NCI-H146 (cell line): Measurements from ENCODE around the gene PDZD2.

Experiments
- DNase-seq: peaks from one replicate; lab custom pipeline; 2025; lab: John Stamatoyannopoulos, UW

The PDZD2 gene

GRCh38 chr5:32144378-32145207, 505.7 kb downstream of the PDZD2 start:
- DNase-seq: no peak

GRCh38 chr5:32145378-32145777, 506.4 kb downstream of the PDZD2 start:
- no peak for DNase-seq

GRCh38 chr5:32147236-32147635, 508.3 kb downstream of the PDZD2 start:
- DNase-seq: no peak

GRCh38 chr5:32147959-32148358, 509.0 kb downstream of the PDZD2 start:
- DNase-seq: no peak

- no peak for DNase-seq
Measured at GRCh38 chr5:32150366-32150765, 511.4 kb downstream of the PDZD2 start.

GRCh38 chr5:32151198-32151597, 512.3 kb downstream of the PDZD2 start:
- no peak for DNase-seq

- DNase-seq: no peak
Measured at GRCh38 chr5:32153723-32154122, 514.8 kb downstream of the PDZD2 start.

GRCh38 chr5:32155211-32155610, 516.3 kb downstream of the PDZD2 start:
- no peak for DNase-seq

- DNase-seq: no peak
Measured at GRCh38 chr5:32156635-32157034, 517.7 kb downstream of the PDZD2 start.

GRCh38 chr5:32157078-32157477, 518.1 kb downstream of the PDZD2 start:
- no peak for DNase-seq

- no peak for DNase-seq
Measured at GRCh38 chr5:32158679-32158975, 519.7 kb downstream of the PDZD2 start.

GRCh38 chr5:32159328-32160072, 520.6 kb downstream of the PDZD2 start:
- no peak for DNase-seq

- no peak for DNase-seq
Measured at GRCh38 chr5:32160228-32160627, 521.3 kb downstream of the PDZD2 start.
